ENCODE measurements around the gene GOLGA7B. TPM values are rescaled to one million over a fixed set of nuclear protein-coding genes. Genes with fewer than 3 reads are reported as not detected.
"Not testable (repeated sequence)": the region's sequence is repeated elsewhere in the genome, so short reads cannot be mapped to it uniquely, and the experiment has no call there.

The GOLGA7B gene
- total RNA-seq, 1 donor from 2014 or later = 0.05 TPM

- no peak for DNase-seq (ENCODE audit: extremely low spot score, unreplicated experiment)
- peaks cover 12% of the 10 kb centered on the region for H3K27me3 Mint-ChIP-seq (ENCODE audit: unreplicated experiment)
- TF ChIP-seq, protein P1, sequence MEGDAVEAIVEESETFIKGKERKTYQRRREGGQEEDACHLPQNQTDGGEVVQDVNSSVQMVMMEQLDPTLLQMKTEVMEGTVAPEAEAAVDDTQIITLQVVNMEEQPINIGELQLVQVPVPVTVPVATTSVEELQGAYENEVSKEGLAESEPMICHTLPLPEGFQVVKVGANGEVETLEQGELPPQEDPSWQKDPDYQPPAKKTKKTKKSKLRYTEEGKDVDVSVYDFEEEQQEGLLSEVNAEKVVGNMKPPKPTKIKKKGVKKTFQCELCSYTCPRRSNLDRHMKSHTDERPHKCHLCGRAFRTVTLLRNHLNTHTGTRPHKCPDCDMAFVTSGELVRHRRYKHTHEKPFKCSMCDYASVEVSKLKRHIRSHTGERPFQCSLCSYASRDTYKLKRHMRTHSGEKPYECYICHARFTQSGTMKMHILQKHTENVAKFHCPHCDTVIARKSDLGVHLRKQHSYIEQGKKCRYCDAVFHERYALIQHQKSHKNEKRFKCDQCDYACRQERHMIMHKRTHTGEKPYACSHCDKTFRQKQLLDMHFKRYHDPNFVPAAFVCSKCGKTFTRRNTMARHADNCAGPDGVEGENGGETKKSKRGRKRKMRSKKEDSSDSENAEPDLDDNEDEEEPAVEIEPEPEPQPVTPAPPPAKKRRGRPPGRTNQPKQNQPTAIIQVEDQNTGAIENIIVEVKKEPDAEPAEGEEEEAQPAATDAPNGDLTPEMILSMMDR (IDR thresholded peaks at IDR 0.05) = no peak
- peaks cover 9% of the 10 kb centered on the region for H3K4me1 Mint-ChIP-seq (ENCODE audit: unreplicated experiment)
- no peaks in the 10 kb centered on the region for H3K36me3 Mint-ChIP-seq (ENCODE audit: unreplicated experiment)
- H3K4me3 Mint-ChIP-seq (ENCODE audit: unreplicated experiment) = no peak overlapping the region
- no peaks in the 10 kb centered on the region for H3K9me3 Mint-ChIP-seq (ENCODE audit: unreplicated experiment)
- no peak overlapping the region for H3K27ac Mint-ChIP-seq (ENCODE audit: unreplicated experiment)
These were observed 6.9 kb upstream of the GOLGA7B start for GRCh38 chr10:97842656-97843280.

- no peak for DNase-seq (ENCODE audit: extremely low spot score, unreplicated experiment)
- H3K4me3 Mint-ChIP-seq (ENCODE audit: unreplicated experiment) = no peak overlapping the region
- peaks cover 9% of the 10 kb centered on the region for H3K4me1 Mint-ChIP-seq (ENCODE audit: unreplicated experiment)
- H3K9me3 Mint-ChIP-seq (ENCODE audit: unreplicated experiment) = no peaks in the 10 kb centered on the region
- no peaks in the 10 kb centered on the region for H3K36me3 Mint-ChIP-seq (ENCODE audit: unreplicated experiment)
- H3K27ac Mint-ChIP-seq (ENCODE audit: unreplicated experiment) = no peak overlapping the region
- peaks cover 15% of the 10 kb centered on the region for H3K27me3 Mint-ChIP-seq (ENCODE audit: unreplicated experiment)
- TF ChIP-seq, protein P1 (IDR thresholded peaks at IDR 0.05) = no peak
These were observed 6.4 kb upstream of the GOLGA7B start for GRCh38 chr10:97843281-97843671.

DNA sequence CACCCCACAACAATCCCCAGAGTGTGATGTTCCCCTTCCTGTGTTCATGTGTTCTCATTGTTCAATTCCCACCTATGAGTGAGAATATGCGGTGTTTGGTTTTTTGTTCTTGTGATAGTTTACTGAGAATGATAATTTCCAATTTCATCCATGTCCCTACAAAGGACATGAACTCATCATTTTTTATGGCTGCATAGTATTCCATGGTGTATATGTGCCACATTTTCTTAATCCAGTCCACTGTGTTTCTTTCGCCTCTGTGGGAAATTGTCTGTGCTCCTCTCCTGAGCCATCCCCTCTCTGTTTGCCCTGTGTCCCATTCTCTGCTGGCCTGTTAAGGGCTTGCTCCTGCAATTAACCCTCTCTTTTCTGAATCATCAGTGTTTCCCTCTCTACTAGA is 5.7 kb upstream of the GOLGA7B start:
- DNase-seq (ENCODE audit: extremely low spot score, unreplicated experiment); H3K9me3 Mint-ChIP-seq (ENCODE audit: unreplicated experiment); H3K4me3 Mint-ChIP-seq (ENCODE audit: unreplicated experiment); H3K36me3 Mint-ChIP-seq (ENCODE audit: unreplicated experiment); H3K4me1 Mint-ChIP-seq (ENCODE audit: unreplicated experiment); H3K27ac Mint-ChIP-seq (ENCODE audit: unreplicated experiment): not testable (repeated sequence)
- H3K27me3 Mint-ChIP-seq (ENCODE audit: unreplicated experiment) = peaks cover 16% of the 10 kb centered on the region

DNA sequence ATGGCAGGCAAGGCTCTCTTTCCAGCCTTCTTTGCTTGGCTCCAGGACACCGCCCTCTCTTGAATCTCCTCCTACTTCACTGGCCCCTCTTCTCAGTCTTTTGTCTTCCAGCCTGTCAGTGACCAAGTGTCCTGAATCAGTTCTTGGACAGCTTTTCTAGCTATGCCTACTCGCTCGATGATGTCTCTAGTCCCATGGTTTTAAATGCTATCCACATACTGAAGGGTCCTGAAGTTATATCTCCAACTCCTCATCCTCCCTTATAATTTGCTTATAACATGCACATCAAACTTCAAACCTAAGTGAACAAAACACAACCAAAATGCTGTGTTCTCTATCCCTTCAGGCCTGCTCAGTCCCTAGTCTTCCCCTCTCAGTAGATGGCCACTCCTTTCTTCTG is 5.0 kb upstream of the GOLGA7B start:
- Mint-ChIP-seq H3K27ac (ENCODE audit: unreplicated experiment) (no peak overlapping the region), H3K9me3 (ENCODE audit: unreplicated experiment) (no peaks in the 10 kb centered on the region), H3K4me3 (ENCODE audit: unreplicated experiment) (no peak overlapping the region), H3K4me1 (ENCODE audit: unreplicated experiment) (peaks cover 14% of the 10 kb centered on the region), H3K27me3 (ENCODE audit: unreplicated experiment) (peaks cover 19% of the 10 kb centered on the region), H3K36me3 (ENCODE audit: unreplicated experiment) (no peaks in the 10 kb centered on the region)
- DNase-seq (ENCODE audit: extremely low spot score, unreplicated experiment) = no peak
- TF ChIP-seq, protein P1 (IDR thresholded peaks at IDR 0.05) = no peak

DNA sequence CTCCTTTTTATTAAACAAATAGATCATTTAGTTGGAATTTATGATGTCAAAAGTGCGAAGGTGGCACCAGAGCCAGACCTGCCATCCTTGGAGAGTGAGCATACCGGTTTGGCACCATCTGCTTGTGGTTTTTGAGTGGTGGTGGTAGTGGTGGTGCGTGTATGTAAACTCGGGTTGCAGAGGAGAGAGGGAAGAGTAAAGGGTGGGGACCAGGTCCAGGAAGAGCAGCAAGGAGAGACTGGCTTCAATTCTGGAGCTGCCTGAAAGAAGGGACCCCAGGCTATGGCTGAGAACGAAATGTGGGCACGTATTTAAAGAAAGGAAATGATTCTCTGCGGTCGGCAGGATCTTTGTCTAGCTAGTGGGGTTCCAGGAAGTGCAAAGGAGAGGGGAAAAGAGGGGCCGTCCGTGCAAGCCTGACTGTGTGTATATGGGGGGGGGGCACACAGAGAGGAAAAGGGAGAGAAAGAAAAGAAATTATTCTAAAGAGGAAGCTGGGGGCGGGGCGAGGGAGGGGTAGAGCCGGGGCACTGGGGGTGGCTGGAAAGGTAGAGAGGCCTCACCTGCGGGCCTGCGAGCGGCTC is 448 bp upstream of the GOLGA7B start:
- Mint-ChIP-seq H3K4me1 (ENCODE audit: unreplicated experiment) (peaks cover 18% of the 10 kb centered on the region), H3K27ac (ENCODE audit: unreplicated experiment) (no peak overlapping the region), H3K27me3 (ENCODE audit: unreplicated experiment) (peaks cover 20% of the 10 kb centered on the region), H3K36me3 (ENCODE audit: unreplicated experiment) (no peaks in the 10 kb centered on the region), H3K9me3 (ENCODE audit: unreplicated experiment) (no peaks in the 10 kb centered on the region), H3K4me3 (ENCODE audit: unreplicated experiment) (peak overlapping the region; percentile 62)
- DNase-seq (ENCODE audit: extremely low spot score, unreplicated experiment) = no peak
- TF ChIP-seq, protein P1 (IDR thresholded peaks at IDR 0.05) = no peak

Measured in osteocyte (in vitro differentiated cells).